GM21737 (cell line): ENCODE data around the gene NHP2.
"Not testable (repeated sequence)": the region's sequence is repeated elsewhere in the genome, so short reads cannot be mapped to it uniquely, and the experiment has no call there.

Experiments used
- ATAC-seq: cut with Tn5 transposase; IDR thresholded peaks from one replicate; pipeline ENCODE4 v1.9.1; 2021; ENCODE audit warnings: mild to moderate bottlenecking, moderate library complexity; ENCODE audit not compliant: unreplicated experiment

NHP2 gene

GRCh38 chr5:178153530-178154340 is at the start of gene NHP2:
Gene NHP2 (minus strand): TSS chr5:178153885. CDS start chr5:178153817, 68 bp downstream.
- peak; percentile 95 for ATAC-seq

GRCh38 chr5:178202541-178202940 is 48.9 kb upstream of the NHP2 start:
- ATAC-seq = no peak

DNA sequence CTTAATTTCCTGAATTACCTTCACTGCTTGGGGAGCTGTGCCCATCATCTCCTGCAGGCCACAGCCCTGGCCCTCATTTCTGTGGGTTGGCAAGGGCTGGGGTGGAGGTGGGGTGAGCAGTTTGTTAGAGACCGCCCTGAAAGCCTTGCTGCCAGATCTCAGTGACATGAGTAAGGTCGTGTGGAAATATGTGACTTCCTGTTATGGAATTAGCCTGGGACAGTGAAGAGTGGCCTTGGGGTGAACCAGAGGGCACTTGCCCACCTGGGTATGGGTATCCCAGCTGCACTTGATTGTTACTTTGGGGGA is 48.2 kb upstream of the NHP2 start:
- ATAC-seq = no peak

GRCh38 chr5:178201221-178201926 is 47.7 kb upstream of the NHP2 start:
- no peak for ATAC-seq

DNA sequence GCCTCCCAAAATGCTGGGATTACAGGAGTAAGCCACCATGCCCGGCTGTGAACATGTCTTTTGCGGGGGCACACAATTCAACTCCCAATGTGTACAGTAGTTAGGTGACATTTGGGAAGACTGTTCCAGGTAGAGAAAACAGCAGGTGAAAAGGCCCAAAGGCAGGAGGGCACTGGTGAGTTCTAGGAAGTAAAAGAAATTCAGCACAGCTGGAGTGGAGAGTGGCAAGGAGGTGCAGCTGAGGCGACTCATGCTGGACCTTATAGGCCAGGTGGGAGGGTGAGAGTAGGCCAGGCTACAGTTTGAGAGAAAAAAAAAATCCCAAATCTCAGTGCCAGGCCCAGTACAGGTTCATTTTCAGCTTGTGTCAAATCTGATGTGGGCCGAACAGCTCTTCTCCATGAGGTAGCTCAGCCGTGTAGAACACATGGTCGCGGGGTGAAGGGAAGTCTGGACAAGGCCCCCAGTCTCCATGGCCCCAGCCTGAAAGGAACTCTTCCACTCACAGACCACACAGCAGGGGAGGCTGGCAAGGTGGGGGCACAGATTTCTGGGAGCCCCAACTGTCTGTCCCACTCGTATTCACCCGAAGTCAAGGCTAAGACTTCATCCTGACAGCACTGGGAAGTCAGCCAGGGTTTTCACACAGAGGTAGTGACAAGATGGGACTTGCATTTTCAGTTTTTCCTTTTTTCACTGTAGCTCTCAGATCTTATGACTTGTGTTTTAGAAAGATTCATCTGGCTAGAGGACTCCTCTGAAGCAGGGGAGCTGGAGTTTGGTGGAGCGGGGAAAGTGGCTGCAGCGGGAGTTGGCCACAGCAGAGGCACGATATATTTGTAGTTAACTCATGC is 46.1 kb upstream of the NHP2 start:
- ATAC-seq = no peak

GRCh38 chr5:178198706-178199105 is 45.0 kb upstream of the NHP2 start:
- no peak for ATAC-seq

- ATAC-seq = not testable (repeated sequence)
These were observed 44.5 kb upstream of the NHP2 start for GRCh38 chr5:178198151-178198550.

- no peak for ATAC-seq
These were observed 43.3 kb upstream of the NHP2 start for GRCh38 chr5:178196986-178197385.

- no peak for ATAC-seq
These were observed 42.7 kb upstream of the NHP2 start for GRCh38 chr5:178196281-178196812.

DNA sequence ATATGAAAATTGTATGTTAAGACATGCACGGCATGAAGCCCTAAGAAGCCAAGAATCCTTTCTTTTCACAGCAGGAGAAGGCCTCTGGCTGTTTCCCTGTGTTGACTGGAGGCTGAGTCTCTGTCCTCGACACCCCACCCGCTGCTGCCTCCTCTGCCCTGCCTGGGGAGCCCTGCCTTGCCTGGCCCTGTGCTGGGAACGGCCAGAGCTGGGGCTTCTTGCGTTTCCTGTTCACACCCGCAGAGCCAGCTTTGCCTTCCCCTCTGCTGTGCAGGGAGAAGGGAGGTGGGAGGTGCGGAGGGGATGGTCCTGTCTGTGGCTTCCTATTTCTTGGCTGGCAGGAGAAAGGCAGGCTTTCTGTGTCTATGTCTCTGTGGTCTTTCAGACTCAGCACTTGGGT is 40.3 kb upstream of the NHP2 start:
- ATAC-seq = no peak

- ATAC-seq = no peak
These were observed 39.6 kb upstream of the NHP2 start for GRCh38 chr5:178193251-178193809.

GRCh38 chr5:178192787-178193186 is 39.1 kb upstream of the NHP2 start:
- no peak for ATAC-seq

DNA sequence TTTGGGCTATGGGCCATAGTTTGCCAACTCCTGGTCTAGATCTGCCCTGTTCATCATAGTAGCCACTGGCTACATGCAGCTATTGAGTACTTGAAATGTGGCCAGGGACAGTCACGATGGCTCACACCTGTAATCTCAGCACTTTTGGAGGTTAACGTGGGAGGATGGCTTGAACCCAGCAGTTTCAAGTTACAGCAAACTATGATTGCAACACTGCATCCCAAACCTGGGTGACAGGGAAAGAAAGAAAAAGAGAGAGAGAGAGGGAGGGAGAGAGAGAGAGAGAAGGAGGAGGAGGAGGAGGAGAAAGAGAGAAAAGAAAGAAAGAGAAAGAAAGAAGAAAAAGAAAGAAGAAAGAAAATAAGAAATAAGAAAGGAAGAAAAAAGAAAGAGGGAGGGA is 38.6 kb upstream of the NHP2 start:
- ATAC-seq = no peak

- no peak for ATAC-seq
These were observed 38.0 kb upstream of the NHP2 start for GRCh38 chr5:178191661-178192060.

DNA sequence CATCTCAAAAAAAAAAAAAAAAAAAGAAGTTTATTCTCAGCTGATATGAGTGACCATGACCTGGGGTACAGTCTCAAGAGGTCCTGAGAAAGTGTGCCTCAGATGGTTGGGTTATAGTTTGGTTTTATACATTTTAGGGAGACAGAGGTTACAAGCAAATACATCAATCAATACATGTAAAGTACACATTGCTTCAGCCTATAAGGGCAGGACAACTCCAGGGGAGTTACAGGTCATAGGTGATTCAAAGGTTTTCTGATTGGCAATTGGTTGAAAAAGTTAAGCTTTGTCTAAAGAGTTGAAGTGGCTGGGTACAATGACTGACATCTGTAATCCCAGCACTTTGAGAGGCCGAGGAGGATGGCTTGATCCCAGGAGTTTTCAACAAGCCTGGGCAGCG is 35.7 kb upstream of the NHP2 start:
- no peak for ATAC-seq

- ATAC-seq = no peak
These were observed 33.3 kb upstream of the NHP2 start, which contains the start of gene GMCL2 for GRCh38 chr5:178187014-178187413. Gene GMCL2 (minus strand): TSS chr5:178187371. CDS start chr5:178187299, 72 bp downstream.

GRCh38 chr5:178186427-178186826 is 32.7 kb upstream of the NHP2 start:
- ATAC-seq = no peak

GRCh38 chr5:178182158-178182876 is 28.6 kb upstream of the NHP2 start:
- ATAC-seq = no peak

- no peak for ATAC-seq
These were observed 26.6 kb upstream of the NHP2 start for GRCh38 chr5:178180141-178180863.

GRCh38 chr5:178177569-178177968 is 23.9 kb upstream of the NHP2 start:
- no peak for ATAC-seq
